Measurements from ENCODE around the gene GSG1L.

The GSG1L gene

DNA sequence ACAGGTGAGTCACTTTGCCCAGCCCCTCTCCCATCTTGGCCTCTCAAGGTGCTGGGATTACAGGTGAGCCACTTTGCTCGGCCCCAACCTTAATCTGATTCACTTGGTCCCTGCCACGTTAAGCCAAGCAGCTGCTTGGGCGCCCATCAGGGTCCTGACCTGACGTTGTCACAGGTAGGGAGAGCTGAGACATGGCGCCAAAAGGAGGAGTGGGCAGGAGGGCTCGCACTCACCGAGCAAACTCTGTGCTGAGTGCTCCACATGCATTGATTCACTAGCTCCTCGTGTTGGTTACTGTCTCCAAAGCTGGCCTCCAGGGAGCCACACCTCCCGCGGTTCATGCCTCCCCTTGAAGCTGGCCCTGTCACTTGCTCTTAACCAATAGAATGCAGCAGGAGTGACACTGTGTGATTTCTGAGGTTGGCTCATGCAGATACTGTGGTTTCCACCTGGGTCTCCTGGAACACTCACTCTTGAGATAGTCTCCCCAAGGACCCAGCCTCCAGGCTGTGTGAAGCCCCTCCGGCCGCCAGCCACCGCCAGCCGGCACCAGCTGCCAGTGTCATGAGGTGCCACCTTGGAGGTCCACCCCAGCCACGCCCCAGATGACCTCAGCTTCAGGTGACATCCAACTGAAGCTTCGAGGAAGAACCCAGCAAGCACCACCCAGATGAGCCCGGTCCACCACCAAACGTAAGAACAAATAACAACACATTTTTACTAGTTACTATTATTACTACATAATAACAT is 223.0 kb downstream of the GSG1L start:
- H3K4me3 ChIP-seq (ENCODE audit: low read depth, low read length), result no peak overlapping the region
- TF ChIP-seq, protein P1, sequence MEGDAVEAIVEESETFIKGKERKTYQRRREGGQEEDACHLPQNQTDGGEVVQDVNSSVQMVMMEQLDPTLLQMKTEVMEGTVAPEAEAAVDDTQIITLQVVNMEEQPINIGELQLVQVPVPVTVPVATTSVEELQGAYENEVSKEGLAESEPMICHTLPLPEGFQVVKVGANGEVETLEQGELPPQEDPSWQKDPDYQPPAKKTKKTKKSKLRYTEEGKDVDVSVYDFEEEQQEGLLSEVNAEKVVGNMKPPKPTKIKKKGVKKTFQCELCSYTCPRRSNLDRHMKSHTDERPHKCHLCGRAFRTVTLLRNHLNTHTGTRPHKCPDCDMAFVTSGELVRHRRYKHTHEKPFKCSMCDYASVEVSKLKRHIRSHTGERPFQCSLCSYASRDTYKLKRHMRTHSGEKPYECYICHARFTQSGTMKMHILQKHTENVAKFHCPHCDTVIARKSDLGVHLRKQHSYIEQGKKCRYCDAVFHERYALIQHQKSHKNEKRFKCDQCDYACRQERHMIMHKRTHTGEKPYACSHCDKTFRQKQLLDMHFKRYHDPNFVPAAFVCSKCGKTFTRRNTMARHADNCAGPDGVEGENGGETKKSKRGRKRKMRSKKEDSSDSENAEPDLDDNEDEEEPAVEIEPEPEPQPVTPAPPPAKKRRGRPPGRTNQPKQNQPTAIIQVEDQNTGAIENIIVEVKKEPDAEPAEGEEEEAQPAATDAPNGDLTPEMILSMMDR (IDR thresholded peaks at IDR 0.05; ENCODE audit: borderline replicate concordance, insufficient read depth, low read depth, low read length), result no peak

DNA sequence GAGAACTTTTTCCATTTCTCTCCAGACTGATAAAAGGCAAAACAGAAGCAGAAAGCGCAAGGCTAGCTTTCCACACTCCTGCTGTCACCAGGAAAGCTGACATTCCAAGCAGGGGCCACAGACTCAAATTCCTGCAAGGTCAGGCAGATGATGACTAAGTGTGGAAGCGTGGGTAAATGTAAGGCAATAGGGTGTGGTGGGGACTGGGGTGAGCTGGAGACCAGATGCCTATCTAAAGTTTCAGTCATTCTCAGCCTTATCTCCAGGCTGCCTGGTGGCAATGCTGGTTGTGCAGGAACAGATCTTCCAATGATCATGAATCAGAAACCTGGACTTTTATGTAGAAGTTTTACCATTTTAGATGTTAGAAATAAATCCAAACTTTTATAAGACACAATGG is 224.1 kb downstream of the GSG1L start:
- no peak overlapping the region for H3K4me3 ChIP-seq (ENCODE audit: low read depth, low read length)
- TF ChIP-seq, protein P1 (IDR thresholded peaks at IDR 0.05; ENCODE audit: borderline replicate concordance, insufficient read depth, low read depth, low read length), result no peak

DNA sequence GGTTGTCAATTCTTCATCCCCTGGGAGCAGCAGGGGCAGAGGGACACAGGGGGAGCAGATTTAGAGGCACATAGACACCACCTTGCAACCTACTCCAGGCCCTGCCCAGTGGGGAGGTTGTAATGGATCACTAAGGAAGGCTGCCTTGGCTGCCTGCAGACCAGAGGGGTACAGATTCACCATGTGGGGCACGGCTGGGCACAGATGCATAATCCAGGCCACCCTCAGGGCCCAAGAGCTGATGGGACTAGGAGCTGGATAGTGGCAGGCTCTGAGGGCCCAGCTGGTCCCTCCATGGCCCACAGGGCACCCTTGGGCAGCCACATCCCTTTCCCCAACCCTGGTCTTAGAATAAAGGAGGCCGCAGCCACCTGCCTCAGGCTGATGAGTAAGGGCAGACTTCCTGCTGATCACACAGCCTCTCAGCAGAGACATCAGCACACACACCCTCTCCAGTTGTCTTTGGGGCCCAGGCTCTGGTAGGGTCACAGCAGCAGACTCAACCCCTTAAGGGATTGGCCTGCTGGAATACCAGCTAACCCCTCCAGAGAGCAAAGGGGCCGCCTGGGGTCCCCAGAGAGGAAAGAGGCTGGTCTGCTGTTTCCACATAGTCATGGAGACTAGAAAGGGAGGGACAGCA is 224.9 kb downstream of the GSG1L start:
- no peak overlapping the region for H3K4me3 ChIP-seq (ENCODE audit: low read depth, low read length)
- TF ChIP-seq, protein P1 (IDR thresholded peaks at IDR 0.05; ENCODE audit: borderline replicate concordance, insufficient read depth, low read depth, low read length), result no peak

DNA sequence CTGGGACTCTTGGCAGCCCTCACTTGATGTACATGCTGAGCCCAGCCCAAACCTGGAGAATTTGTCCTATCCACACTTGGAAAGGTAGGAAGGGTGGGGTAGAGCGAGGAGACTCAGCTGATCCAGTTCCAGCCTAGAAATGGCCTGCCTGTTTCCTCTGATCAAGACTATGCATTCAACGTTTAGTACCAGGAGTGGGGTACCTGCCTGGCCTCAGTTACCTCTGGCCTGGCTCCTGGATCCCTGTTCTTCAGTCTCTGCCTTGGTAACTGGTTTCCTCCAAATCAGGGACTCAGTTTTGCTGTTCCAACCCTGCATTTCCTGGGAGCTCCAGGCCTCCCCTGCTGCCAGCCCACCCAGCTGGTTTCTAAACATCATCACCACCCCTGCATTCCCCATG is 233.5 kb downstream of the GSG1L start:
- no peak overlapping the region for H3K4me3 ChIP-seq (ENCODE audit: low read depth, low read length)
- TF ChIP-seq, protein P1 (IDR thresholded peaks at IDR 0.05; ENCODE audit: borderline replicate concordance, insufficient read depth, low read depth, low read length), result no peak

DNA sequence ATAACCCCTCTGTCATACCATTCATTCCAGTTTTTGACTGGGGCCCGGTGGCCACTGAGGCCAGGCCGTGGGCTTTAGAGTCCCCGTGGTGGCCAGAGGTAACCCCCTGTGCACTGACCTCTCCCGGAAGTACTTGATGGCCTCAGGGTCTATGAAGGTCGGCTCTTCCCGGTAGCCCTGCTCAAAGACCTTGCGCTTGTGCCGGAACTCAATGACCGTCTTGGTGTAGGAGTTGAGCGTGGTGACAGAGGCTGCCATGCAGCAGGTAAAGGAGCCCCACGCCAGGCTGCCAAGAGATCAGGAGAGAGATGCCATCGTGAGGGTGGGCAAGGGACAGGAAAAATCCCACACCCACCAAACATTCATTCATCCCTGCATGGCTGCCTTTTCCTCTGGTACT is 234.8 kb downstream of the GSG1L start:
- no peak overlapping the region for H3K4me3 ChIP-seq (ENCODE audit: low read depth, low read length)
- TF ChIP-seq, protein P1 (IDR thresholded peaks at IDR 0.05; ENCODE audit: borderline replicate concordance, insufficient read depth, low read depth, low read length), result no peak

DNA sequence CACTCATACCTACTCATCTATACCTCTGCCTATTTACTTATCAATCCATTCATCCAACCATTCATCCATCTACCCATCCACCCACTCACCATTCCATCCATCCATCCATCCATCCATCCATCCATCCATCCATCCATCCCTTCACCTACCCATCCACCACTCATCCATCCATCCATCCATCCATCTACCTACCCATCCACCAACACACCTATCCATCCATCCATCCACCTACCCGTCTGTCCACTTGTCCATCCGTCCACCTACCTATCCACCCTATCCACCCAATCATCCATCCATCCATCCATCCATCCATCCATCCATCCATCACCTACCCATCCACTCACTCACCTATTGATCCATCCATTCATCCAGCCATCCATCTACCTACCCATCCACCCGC is 235.7 kb downstream of the GSG1L start:
- H3K4me3 ChIP-seq (ENCODE audit: low read depth, low read length), result no peak overlapping the region
- TF ChIP-seq, protein P1 (IDR thresholded peaks at IDR 0.05; ENCODE audit: borderline replicate concordance, insufficient read depth, low read depth, low read length), result no peak

DNA sequence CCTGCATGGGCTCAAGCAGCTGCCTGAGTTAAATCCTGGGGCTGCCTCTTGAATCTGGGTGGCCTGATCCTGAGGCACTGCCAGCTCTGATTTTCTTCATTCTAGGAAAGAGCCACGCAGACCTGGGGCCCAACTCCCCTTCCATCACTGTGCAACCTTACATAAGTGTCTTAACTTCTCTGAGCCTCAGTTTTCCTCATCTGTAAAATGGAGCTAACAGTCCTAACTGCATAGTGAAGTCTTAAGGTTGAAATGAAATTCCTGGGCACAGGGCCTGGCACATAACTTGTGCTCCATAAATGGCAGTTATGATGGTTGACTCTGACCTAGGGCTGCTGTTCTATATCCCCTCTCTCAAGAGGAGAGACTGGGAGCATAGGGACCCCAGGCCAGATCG is 236.6 kb downstream of the GSG1L start:
- TF ChIP-seq, protein P1 (IDR thresholded peaks at IDR 0.05; ENCODE audit: borderline replicate concordance, insufficient read depth, low read depth, low read length), result no peak
- no peak overlapping the region for H3K4me3 ChIP-seq (ENCODE audit: low read depth, low read length)
